Measurements from ENCODE around the gene MACF1.
A peak's percentile ranks its signal among the peaks of the same experiment; 100 is the strongest.
"Not testable (repeated sequence)": the region's sequence is repeated elsewhere in the genome, so short reads cannot be mapped to it uniquely, and the experiment has no call there.

The MACF1 gene

GRCh38 chr1:39181311-39181710, 23.2 kb upstream of the MACF1 start:
- DNase-seq: no peak

- DNase-seq: no peak
These were observed 21.7 kb upstream of the MACF1 start for GRCh38 chr1:39182804-39183203.

GRCh38 chr1:39183503-39184353, 20.8 kb upstream of the MACF1 start:
- DNase-seq: peak; percentile 34 to 85 (median 75)

- peak in 1 of 5 experiments; percentile 21 for DNase-seq
These were observed 20.1 kb upstream of the MACF1 start for GRCh38 chr1:39184354-39184818.

- DNase-seq: no peak
These were observed 17.0 kb upstream of the MACF1 start for GRCh38 chr1:39187275-39188046.

GRCh38 chr1:39189592-39190041, 14.9 kb upstream of the MACF1 start:
- peak in 1 of 5 experiments; percentile 31 for DNase-seq

GRCh38 chr1:39190096-39190495, 14.4 kb upstream of the MACF1 start:
- DNase-seq: no peak

GRCh38 chr1:39194398-39195051, 10.0 kb upstream of the MACF1 start:
- DNase-seq: no peak

GRCh38 chr1:39195166-39196111, 9.1 kb upstream of the MACF1 start:
- peak in 2 of 5 experiments; percentile 35 to 93 for DNase-seq

- peak in 4 of 5 experiments; percentile 40 to 94 (median 68) for DNase-seq
These were observed 8.0 kb upstream of the MACF1 start for GRCh38 chr1:39196244-39197215.

- no peak for DNase-seq
These were observed 4.9 kb upstream of the MACF1 start for GRCh38 chr1:39199593-39199992.

GRCh38 chr1:39205102-39205780, 746 bp downstream of the MACF1 start:
- peak in 2 of 5 experiments; percentile 58 to 91 for DNase-seq

GRCh38 chr1:39205781-39206464, 1.4 kb downstream of the MACF1 start:
- DNase-seq: peak in 1 of 5 experiments; percentile 62

- DNase-seq: not testable (repeated sequence)
These were observed 3.9 kb downstream of the MACF1 start for GRCh38 chr1:39208360-39208759.

GRCh38 chr1:39210649-39211048, 6.2 kb downstream of the MACF1 start:
- no peak for DNase-seq

- DNase-seq: no peak
These were observed 8.0 kb downstream of the MACF1 start for GRCh38 chr1:39212499-39212898.

- no peak for DNase-seq
These were observed 9.1 kb downstream of the MACF1 start for GRCh38 chr1:39213511-39214002.

GRCh38 chr1:39214021-39214713, 9.7 kb downstream of the MACF1 start:
- no peak for DNase-seq

- DNase-seq: no peak
These were observed 10.2 kb downstream of the MACF1 start for GRCh38 chr1:39214714-39214997.
